Stimulated activated effector memory CD8-positive, alpha-beta T cell treated with anti-CD3 and anti-CD28 coated beads, Interleukin-12 subunit alpha, Interleukin-12 subunit beta, amount 100 ng/mL, for 72 hours (primary cell): Measurements from ENCODE around the gene PKD2L2.
A peak's percentile ranks its signal among the peaks of the same experiment; 100 is the strongest.

ENCODE experiments used
- ATAC-seq: fragments of 150-1000 bp; cut with Tn5 transposase; 2 replicates; pipeline ENCODE4 v1.10.0; 2021
- DNase-seq, 2 donors: peaks; one replicate each; pipeline ENCODE4 v3.0.0; 2021 to 2022; ENCODE audit warnings: low spot score in 2 of 2
- H3K27ac Mint-ChIP-seq: one replicate; pipeline ENCODE4 v1.8.0; 2022; ENCODE audit warnings: mild to moderate bottlenecking, mixed read lengths
- H3K36me3 Mint-ChIP-seq: one replicate; pipeline ENCODE4 v1.8.0; 2022; ENCODE audit warnings: mild to moderate bottlenecking, mixed read lengths
- H3K4me1 Mint-ChIP-seq: one replicate; pipeline ENCODE4 v1.8.0; 2022; ENCODE audit warnings: mixed read lengths
- H3K4me3 Mint-ChIP-seq: one replicate; pipeline ENCODE4 v1.8.0; 2022; ENCODE audit warnings: mild to moderate bottlenecking, mixed read lengths
- H3K9me3 Mint-ChIP-seq: one replicate; pipeline ENCODE4 v1.8.0; 2022; ENCODE audit warnings: mixed read lengths

Gene PKD2L2

GRCh38 chr5:137870647-137871339 is 18.5 kb upstream of the PKD2L2 start:
- H3K9me3 Mint-ChIP-seq, result no peaks in the 10 kb centered on the region
- H3K27ac Mint-ChIP-seq, result no peak overlapping the region
- DNase-seq, result no peak

GRCh38 chr5:137871571-137871970 is 17.7 kb upstream of the PKD2L2 start:
- Mint-ChIP-seq H3K27ac (no peak overlapping the region), H3K4me1 (no peaks in the 10 kb centered on the region), H3K4me3 (no peak overlapping the region), H3K36me3 (no peaks in the 10 kb centered on the region), H3K9me3 (no peaks in the 10 kb centered on the region)
- DNase-seq (no peak), ATAC-seq (no peak)

More at GRCh38 chr5:137870647-137871339, 18.5 kb upstream of the PKD2L2 start:
- Mint-ChIP-seq H3K4me1 (no peaks in the 10 kb centered on the region), H3K4me3 (no peak overlapping the region), H3K36me3 (no peaks in the 10 kb centered on the region)
- no peak for ATAC-seq

GRCh38 chr5:137872466-137872865 is 16.8 kb upstream of the PKD2L2 start:
- DNase-seq, result no peak
- no peak overlapping the region for H3K4me3 Mint-ChIP-seq
- H3K27ac Mint-ChIP-seq, result no peak overlapping the region
- H3K9me3 Mint-ChIP-seq, result no peaks in the 10 kb centered on the region
- no peaks in the 10 kb centered on the region for H3K36me3 Mint-ChIP-seq
- ATAC-seq, result no peak
- H3K4me1 Mint-ChIP-seq, result no peaks in the 10 kb centered on the region

GRCh38 chr5:137876101-137876500 is 13.2 kb upstream of the PKD2L2 start:
- no peaks in the 10 kb centered on the region for H3K36me3 Mint-ChIP-seq
- no peak overlapping the region for H3K4me3 Mint-ChIP-seq
- ATAC-seq (no peak), DNase-seq (no peak)
- H3K4me1 Mint-ChIP-seq, result no peaks in the 10 kb centered on the region
- no peak overlapping the region for H3K27ac Mint-ChIP-seq
- no peaks in the 10 kb centered on the region for H3K9me3 Mint-ChIP-seq

GRCh38 chr5:137880313-137880712 is 8.9 kb upstream of the PKD2L2 start:
- H3K4me1 Mint-ChIP-seq, result no peaks in the 10 kb centered on the region
- no peak overlapping the region for H3K4me3 Mint-ChIP-seq
- H3K27ac Mint-ChIP-seq, result no peak overlapping the region
- no peaks in the 10 kb centered on the region for H3K9me3 Mint-ChIP-seq
- ATAC-seq, result no peak
- H3K36me3 Mint-ChIP-seq, result no peaks in the 10 kb centered on the region
- DNase-seq, result no peak

GRCh38 chr5:137887831-137888230 is 1.4 kb upstream of the PKD2L2 start:
- DNase-seq (no peak), ATAC-seq (no peak)
- Mint-ChIP-seq H3K9me3 (no peaks in the 10 kb centered on the region), H3K27ac (peak overlapping the region; percentile 91), H3K4me3 (peak overlapping the region; percentile 79), H3K4me1 (peaks cover 6% of the 10 kb centered on the region), H3K36me3 (no peaks in the 10 kb centered on the region)

- no peak for DNase-seq
- Mint-ChIP-seq H3K36me3 (no peaks in the 10 kb centered on the region), H3K9me3 (no peaks in the 10 kb centered on the region), H3K4me3 (peak overlapping the region; percentile 79), H3K4me1 (peaks cover 6% of the 10 kb centered on the region), H3K27ac (peak overlapping the region; percentile 91)
- no peak for ATAC-seq
These were observed 793 bp upstream of the PKD2L2 start for GRCh38 chr5:137888466-137888862.

- H3K4me3 Mint-ChIP-seq, result no peak overlapping the region
- no peaks in the 10 kb centered on the region for H3K9me3 Mint-ChIP-seq
- ATAC-seq (no peak), DNase-seq (no peak)
- peaks cover 6% of the 10 kb centered on the region for H3K4me1 Mint-ChIP-seq
- H3K27ac Mint-ChIP-seq, result no peak overlapping the region
- H3K36me3 Mint-ChIP-seq, result no peaks in the 10 kb centered on the region
These were observed 1.6 kb downstream of the PKD2L2 start for GRCh38 chr5:137890845-137891244.

- DNase-seq, result no peak
- no peak overlapping the region for H3K27ac Mint-ChIP-seq
- H3K4me3 Mint-ChIP-seq, result no peak overlapping the region
- H3K9me3 Mint-ChIP-seq, result no peaks in the 10 kb centered on the region
- H3K4me1 Mint-ChIP-seq, result peaks cover 6% of the 10 kb centered on the region
- no peak for ATAC-seq
- no peaks in the 10 kb centered on the region for H3K36me3 Mint-ChIP-seq
These were observed 2.6 kb downstream of the PKD2L2 start for GRCh38 chr5:137891849-137892248.

- Mint-ChIP-seq H3K4me1 (no peaks in the 10 kb centered on the region), H3K27ac (no peak overlapping the region), H3K4me3 (no peak overlapping the region), H3K36me3 (no peaks in the 10 kb centered on the region), H3K9me3 (no peaks in the 10 kb centered on the region)
- DNase-seq (no peak), ATAC-seq (no peak)
These were observed 5.3 kb downstream of the PKD2L2 start for GRCh38 chr5:137894586-137894985.

GRCh38 chr5:137896560-137896959 is 7.3 kb downstream of the PKD2L2 start:
- Mint-ChIP-seq H3K4me3 (no peak overlapping the region), H3K27ac (no peak overlapping the region), H3K36me3 (no peaks in the 10 kb centered on the region), H3K9me3 (no peaks in the 10 kb centered on the region), H3K4me1 (no peaks in the 10 kb centered on the region)
- ATAC-seq (no peak), DNase-seq (no peak)

GRCh38 chr5:137899493-137899892 is 10.2 kb downstream of the PKD2L2 start:
- H3K9me3 Mint-ChIP-seq, result no peaks in the 10 kb centered on the region
- H3K27ac Mint-ChIP-seq, result no peak overlapping the region
- DNase-seq, result no peak
- H3K36me3 Mint-ChIP-seq, result no peaks in the 10 kb centered on the region
- H3K4me1 Mint-ChIP-seq, result no peaks in the 10 kb centered on the region
- no peak for ATAC-seq
- no peak overlapping the region for H3K4me3 Mint-ChIP-seq

- ATAC-seq (no peak), DNase-seq (no peak)
- no peaks in the 10 kb centered on the region for H3K4me1 Mint-ChIP-seq
- H3K4me3 Mint-ChIP-seq, result no peak overlapping the region
- H3K9me3 Mint-ChIP-seq, result no peaks in the 10 kb centered on the region
- H3K36me3 Mint-ChIP-seq, result no peaks in the 10 kb centered on the region
- H3K27ac Mint-ChIP-seq, result no peak overlapping the region
These were observed 12.0 kb downstream of the PKD2L2 start for GRCh38 chr5:137901011-137901817.

- no peak for ATAC-seq
- DNase-seq, result no peak
- no peak overlapping the region for H3K27ac Mint-ChIP-seq
- no peaks in the 10 kb centered on the region for H3K36me3 Mint-ChIP-seq
- no peak overlapping the region for H3K4me3 Mint-ChIP-seq
- H3K4me1 Mint-ChIP-seq, result no peaks in the 10 kb centered on the region
- H3K9me3 Mint-ChIP-seq, result no peaks in the 10 kb centered on the region
These were observed 13.3 kb downstream of the PKD2L2 start for GRCh38 chr5:137902408-137903133.

GRCh38 chr5:137914758-137915157 is 25.5 kb downstream of the PKD2L2 start:
- DNase-seq, result no peak
- Mint-ChIP-seq H3K27ac (no peak overlapping the region), H3K4me1 (no peaks in the 10 kb centered on the region), H3K9me3 (peaks cover 13% of the 10 kb centered on the region), H3K36me3 (no peaks in the 10 kb centered on the region), H3K4me3 (no peak overlapping the region)
- no peak for ATAC-seq
